Adrenal gland (tissue), 5 donors: ENCODE results near the gene IGSF10.

Source experiments
- POLR2A ChIP-seq, 2 donors: fragments of 450-650 bp; IDR thresholded peaks; one replicate each; pipeline ENCODE4 v1.6.1; 2017; ENCODE audit warnings: antibody characterized with exemption in 2 of 2, mild to moderate bottlenecking in 2 of 2, moderate library complexity in 1 of 2
- TF ChIP-seq, protein P1 (sequence below), 6 experiments: fragments of 450-650 bp in 4 of 6; fragments of 200-600 bp in 2 of 6; sonication (generic) in 1 of 6; IDR thresholded peaks; 1 replicate in 5 of 6; 2 replicates in 1 of 6; pipeline versions ENCODE4 v1.5.1 to v1.8.0; 2016 to 2021; ENCODE audit warnings: antibody characterized with exemption in 6 of 6, mild to moderate bottlenecking in 2 of 6, moderate library complexity in 1 of 6
- donor health status: DM: no; HTN: no; CAD: no.

DNA sequence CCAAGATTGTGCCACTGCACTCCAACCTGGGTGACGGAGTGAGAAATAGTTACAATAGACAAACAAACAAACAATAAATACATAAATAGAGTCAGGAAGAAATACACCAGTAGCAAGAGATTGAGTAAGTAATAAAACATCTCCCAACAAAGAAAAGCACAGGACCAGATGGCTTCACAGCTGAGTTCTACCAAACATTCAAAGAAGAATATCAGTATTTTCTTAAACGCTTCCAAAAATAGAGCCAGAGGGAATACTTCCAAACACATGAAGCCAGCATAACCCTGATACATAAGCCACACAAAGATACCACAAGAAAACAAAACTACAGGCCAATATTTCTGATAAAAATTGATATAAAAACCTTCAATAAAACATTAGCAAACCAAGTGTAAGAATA, 30.7 kb upstream of the IGSF10 start:
- TF ChIP-seq POLR2A (IDR thresholded peaks at IDR 0.05), result no peak
- TF ChIP-seq, protein P1, sequence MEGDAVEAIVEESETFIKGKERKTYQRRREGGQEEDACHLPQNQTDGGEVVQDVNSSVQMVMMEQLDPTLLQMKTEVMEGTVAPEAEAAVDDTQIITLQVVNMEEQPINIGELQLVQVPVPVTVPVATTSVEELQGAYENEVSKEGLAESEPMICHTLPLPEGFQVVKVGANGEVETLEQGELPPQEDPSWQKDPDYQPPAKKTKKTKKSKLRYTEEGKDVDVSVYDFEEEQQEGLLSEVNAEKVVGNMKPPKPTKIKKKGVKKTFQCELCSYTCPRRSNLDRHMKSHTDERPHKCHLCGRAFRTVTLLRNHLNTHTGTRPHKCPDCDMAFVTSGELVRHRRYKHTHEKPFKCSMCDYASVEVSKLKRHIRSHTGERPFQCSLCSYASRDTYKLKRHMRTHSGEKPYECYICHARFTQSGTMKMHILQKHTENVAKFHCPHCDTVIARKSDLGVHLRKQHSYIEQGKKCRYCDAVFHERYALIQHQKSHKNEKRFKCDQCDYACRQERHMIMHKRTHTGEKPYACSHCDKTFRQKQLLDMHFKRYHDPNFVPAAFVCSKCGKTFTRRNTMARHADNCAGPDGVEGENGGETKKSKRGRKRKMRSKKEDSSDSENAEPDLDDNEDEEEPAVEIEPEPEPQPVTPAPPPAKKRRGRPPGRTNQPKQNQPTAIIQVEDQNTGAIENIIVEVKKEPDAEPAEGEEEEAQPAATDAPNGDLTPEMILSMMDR (IDR thresholded peaks at IDR 0.05), result no peak
